B cell (primary cell): Measurements from ENCODE around the gene SLC6A2. TPM values are rescaled to one million over a fixed set of nuclear protein-coding genes. Genes with fewer than 3 reads are reported as not detected.

Experiments used
- ATAC-seq: fragments of 200-7000 bp; cut with Tn5 transposase; one replicate; pipeline ENCODE4 v1.10.0; 2021; ENCODE audit warnings: low read depth, mild to moderate bottlenecking, moderate number of reproducible peaks, moderate library complexity
- CTCF ChIA-PET: fragments of 350-600 bp; sonication (Branson Sonifier 250); formaldehyde crosslinking; loops from one replicate; lab custom pipeline; 2021; ENCODE audit warnings: antibody characterized with exemption, inconsistent platforms; lab: Charles Lee
- POLR2A ChIA-PET: fragments of 350-600 bp; sonication (Branson Sonifier 250); formaldehyde crosslinking; loops from one replicate; lab custom pipeline; 2021; ENCODE audit warnings: antibody characterized with exemption; lab: Charles Lee
- DNase-seq: peaks from one replicate; pipeline ENCODE4 v3.0.0; 2013
- H2AFZ ChIP-seq: 2 replicates; pipeline ENCODE4 v1.6.1; 2012; ENCODE audit warnings: mild to moderate bottlenecking, low read depth, low read length; ENCODE audit not compliant: insufficient read depth, poor library complexity, severe bottlenecking
- H3K27ac ChIP-seq, 2 donors: 1 replicate in 1 of 2; 2 replicates in 1 of 2; pipeline ENCODE4 v1.5.1; 2012 to 2013; ENCODE audit warnings: low read length in 2 of 2, mild to moderate bottlenecking in 2 of 2, moderate library complexity in 1 of 2
- H3K27me3 ChIP-seq, 4 experiments: fragments of 200-600 bp in 1 of 4; sonication (generic) in 1 of 4; replicated peaks in 1 of 4; 1 replicate in 2 of 4; 2 replicates in 2 of 4; pipeline versions ENCODE4 v1.6.1 to v1.7.0; 2013 to 2016; ENCODE audit warnings: low read length in 3 of 4, mild to moderate bottlenecking in 2 of 4, mixed read lengths in 1 of 4, moderate library complexity in 1 of 4; ENCODE audit not compliant: insufficient read depth in 4 of 4, control insufficient read depth in 3 of 4; ENCODE audit errors: control extremely low read depth in 1 of 4
- H3K36me3 ChIP-seq, 2 experiments: replicated peaks in 1 of 2; 1 replicate in 1 of 2; 2 replicates in 1 of 2; pipeline versions ENCODE4 v1.6.1 to v1.7.1; 2013; ENCODE audit warnings: low read length in 1 of 2; ENCODE audit not compliant: insufficient read depth in 2 of 2, control insufficient read depth in 1 of 2; ENCODE audit errors: control extremely low read depth in 1 of 2, extremely low read depth in 1 of 2
- H3K4me1 ChIP-seq, 2 donors: fragments of 200-600 bp in 1 of 2; sonication (generic) in 1 of 2; 1 replicate in 1 of 2; 2 replicates in 1 of 2; pipeline versions ENCODE4 v1.5.1 to v1.6.1; 2013 to 2017; ENCODE audit warnings: low read length in 2 of 2; ENCODE audit not compliant: control insufficient read depth in 2 of 2, insufficient read depth in 2 of 2
- H3K4me2 ChIP-seq: replicated peaks from 2 replicates; pipeline ENCODE3; 2012; ENCODE audit warnings: mild to moderate bottlenecking, low read depth, low read length; ENCODE audit not compliant: poor library complexity, severe bottlenecking
- H3K4me3 ChIP-seq, 5 experiments: fragments of 200-600 bp in 1 of 5; sonication (generic) in 1 of 5; 1 replicate in 3 of 5; 2 replicates in 2 of 5; pipeline versions ENCODE4 v1.5.1 to v1.7.0; 2011 to 2016; ENCODE audit warnings: low read length in 4 of 5, mild to moderate bottlenecking in 4 of 5, low read depth in 2 of 5, control low read depth in 1 of 5, moderate library complexity in 1 of 5; ENCODE audit not compliant: insufficient read depth in 1 of 5; ENCODE audit errors: control extremely low read depth in 1 of 5, extremely low read depth in 1 of 5
- H3K79me2 ChIP-seq: fragments of 200-600 bp; sonication (generic); one replicate; pipeline ENCODE4 v1.6.0; 2016; ENCODE audit warnings: low read length; ENCODE audit not compliant: control insufficient read depth, insufficient read depth
- H3K9ac ChIP-seq: fragments of 200-600 bp; sonication (generic); 2 replicates; pipeline ENCODE4 v1.6.1; 2017; ENCODE audit warnings: mild to moderate bottlenecking, low read length, moderate library complexity
- H3K9me3 ChIP-seq, 3 donors: one replicate each; pipeline versions ENCODE4 v1.6.1 to v1.7.1; 2013; ENCODE audit warnings: low read length in 2 of 3; ENCODE audit not compliant: control insufficient read depth in 2 of 3, insufficient read depth in 1 of 3; ENCODE audit errors: control extremely low read depth in 1 of 3
- H4K20me1 ChIP-seq: 2 replicates; pipeline ENCODE4 v1.6.0; 2012; ENCODE audit warnings: mild to moderate bottlenecking, low read length; ENCODE audit not compliant: insufficient read depth, control insufficient read depth, poor library complexity, severe bottlenecking
- H3K27ac Mint-ChIP-seq: one replicate; pipeline ENCODE4 v1.8.0; 2021; ENCODE audit warnings: mixed read lengths
- H3K27me3 Mint-ChIP-seq: one replicate; pipeline ENCODE4 v1.8.0; 2021; ENCODE audit warnings: mixed read lengths
- H3K4me1 Mint-ChIP-seq: one replicate; pipeline ENCODE4 v1.8.0; 2021; ENCODE audit warnings: mixed read lengths
- H3K4me3 Mint-ChIP-seq: one replicate; pipeline ENCODE4 v1.8.0; 2021; ENCODE audit warnings: mixed read lengths
- H3K9me3 Mint-ChIP-seq: one replicate; pipeline ENCODE4 v1.8.0; 2022; ENCODE audit warnings: mixed read lengths; ENCODE audit not compliant: insufficient read depth
- CTCF ChIP-seq: fragments of 200-600 bp; IDR thresholded peaks from one replicate; pipeline ENCODE4 v1.8.0; 2022; ENCODE audit warnings: antibody characterized with exemption, mild to moderate bottlenecking
- EZH2 ChIP-seq: IDR thresholded peaks from 2 replicates; pipeline ENCODE4 v1.6.1; 2012; ENCODE audit warnings: borderline replicate concordance, low read depth, mild to moderate bottlenecking, moderate library complexity, low read length; ENCODE audit not compliant: insufficient read depth, poor library complexity, severe bottlenecking
- WGBS: methylation state at CpG from one replicate; pipeline ENCODE4 v1.1.5; 2013; ENCODE audit warnings: missing lambda C conversion rate; ENCODE audit not compliant: insufficient coverage; 5-methylcytosine and 5-hydroxymethylcytosine counted together
- intact Hi-C: fragments of 100-400 bp; cut with micrococcal nuclease; formaldehyde crosslinking; loops from one replicate; pipeline ENCODE4 v1.10.0; 2022
- polyA plus RNA-seq: library from polyadenylated mRNA; depleted of rRNA; stranded (reverse); fragments of >200 nt; gene quantifications from 2 replicates; pipeline ENCODE4 v1.2.3, GENCODE V29; 2012
- total RNA-seq, 2 donors: library from RNA; stranded (reverse); fragments of 120-200 nt in 1 of 2; gene quantifications; 1 replicate in 1 of 2; 2 replicates in 1 of 2; pipeline versions ENCODE4 v1.2.3 to v1.2.4, GENCODE V29; 2013 to 2022

The SLC6A2 gene
- total and polyA plus RNA-seq, 2 donors (not counting 1 experiment from before 2014, with no cell fraction given): not detected

- peaks cover 0 to 4% (median 0%) of the 10 kb centered on the region in 4 experiments for H3K27me3 ChIP-seq
These were observed 27.4 kb upstream of the SLC6A2 start for GRCh38 chr16:55628306-55628968.

GRCh38 chr16:55630774-55631173 is 25.0 kb upstream of the SLC6A2 start:
- no peak overlapping the region for H3K4me2 ChIP-seq
- no peak overlapping the region for H3K4me3 ChIP-seq
- H3K9me3 Mint-ChIP-seq: no peaks in the 10 kb centered on the region
- H3K79me2 ChIP-seq: no peaks in the 10 kb centered on the region
- H3K27ac Mint-ChIP-seq: no peak overlapping the region
- no peak overlapping the region for H3K27ac ChIP-seq
- ATAC-seq (no peak), DNase-seq (no peak)
- intact Hi-C loops: no loop called here
- H3K4me3 Mint-ChIP-seq: no peak overlapping the region
- H3K4me1 ChIP-seq: no peaks in the 10 kb centered on the region
- peaks cover 15% of the 10 kb centered on the region for H3K27me3 Mint-ChIP-seq
- TF ChIP-seq EZH2: no peak
- no peak for TF ChIP-seq CTCF
- no peaks in the 10 kb centered on the region for H4K20me1 ChIP-seq
- no peak overlapping the region for H3K9ac ChIP-seq
- ChIA-PET CTCF (no interaction called here), POLR2A (no interaction called here)
- H2AFZ ChIP-seq: no peak overlapping the region
- H3K36me3 ChIP-seq: no peaks in the 10 kb centered on the region
- peaks cover 0 to 4% (median 0%) of the 10 kb centered on the region in 4 experiments for H3K27me3 ChIP-seq
- H3K4me1 Mint-ChIP-seq: no peaks in the 10 kb centered on the region
- H3K9me3 ChIP-seq: no peaks in the 10 kb centered on the region

More at GRCh38 chr16:55628306-55628968, 27.4 kb upstream of the SLC6A2 start:
- Histone ChIP-seq H3K79me2 (no peaks in the 10 kb centered on the region), H3K4me3 (no peak overlapping the region), H3K9ac (no peak overlapping the region), H2AFZ (no peak overlapping the region), H3K4me1 (no peaks in the 10 kb centered on the region), H4K20me1 (no peaks in the 10 kb centered on the region), H3K9me3 (no peaks in the 10 kb centered on the region), H3K36me3 (no peaks in the 10 kb centered on the region), H3K4me2 (no peak overlapping the region), H3K27ac (no peak overlapping the region)
- Mint-ChIP-seq H3K27me3 (peaks cover 15% of the 10 kb centered on the region), H3K27ac (no peak overlapping the region), H3K4me3 (no peak overlapping the region), H3K9me3 (no peaks in the 10 kb centered on the region), H3K4me1 (no peaks in the 10 kb centered on the region)
- no peak for DNase-seq
- 85% methylated on average over 5 of the region's 6 CpGs for WGBS
- ATAC-seq: no peak
- ChIA-PET POLR2A (no interaction called here), CTCF (no interaction called here)
- intact Hi-C loops: no loop called here
- TF ChIP-seq CTCF (no peak), EZH2 (no peak)
